ENCODE measurements around the gene SPO11. TPM values are rescaled to one million over a fixed set of nuclear protein-coding genes. Genes with fewer than 3 reads are reported as not detected.

Gene SPO11
- total RNA-seq, 4 donors from 2014 or later, result not detected

Small RNAs within 50 kb of the gene (microRNA-seq; reads per million reads assigned to microRNA genes)
- gene MIR4325, result not detected

Small RNAs within 50 kb of the gene (small RNA-seq; reads per million reads assigned to genes)
- gene MIR4325 (not detected), gene RF00019 (not detected), gene RPL39P39 (not detected)

Other genes with a start within 250 kb of the SPO11 start
- gene BMP7, start 63.2 kb upstream of the SPO11 start, total RNA-seq, result 100 to 1,000 TPM in 1 of 4 donors, 10 to 100 TPM in 3; 34.0 to 113 (median 80.2) TPM
- 10 to 100 TPM; 17.5 to 26.4 (median 22.3) TPM for gene RAE1, start 21.5 kb downstream of the SPO11 start, total RNA-seq
- 10 to 100 TPM; 11.0 to 16.0 (median 12.0) TPM for gene RBM38, start 61.6 kb downstream of the SPO11 start, total RNA-seq
- gene CTCFL, start 195.3 kb downstream of the SPO11 start, total RNA-seq, result under 1 TPM in 2 of 4 donors, not detected in 2; 0.13 to 0.46 TPM
- gene PCK1, start 231.3 kb downstream of the SPO11 start, total RNA-seq, result 1 to 10 TPM in 3 of 4 donors, under 1 TPM in 1; 0.56 to 3.4 (median 2.2) TPM